NCI-H187 (cell line): ENCODE results near the gene MED22.
"Not testable (repeated sequence)": the region's sequence is repeated elsewhere in the genome, so short reads cannot be mapped to it uniquely, and the experiment has no call there.

Source experiments
- DNase-seq, 2 experiments: peaks; one replicate each; lab custom pipeline; 2025; lab: John Stamatoyannopoulos, UW

The MED22 gene

GRCh38 chr9:133304477-133305377 is 43.2 kb downstream of the MED22 start:
- no peak for DNase-seq

GRCh38 chr9:133304158-133304470 is 43.8 kb downstream of the MED22 start:
- DNase-seq = no peak

- no peak for DNase-seq
Measured at GRCh38 chr9:133303266-133304157, 44.4 kb downstream of the MED22 start.

GRCh38 chr9:133301253-133302230 is 46.4 kb downstream of the MED22 start:
- DNase-seq = no peak

- DNase-seq = not testable (repeated sequence)
Measured at GRCh38 chr9:133299996-133300395, 47.9 kb downstream of the MED22 start.

- DNase-seq = no peak
Measured at GRCh38 chr9:133294257-133294656, 53.7 kb downstream of the MED22 start.

GRCh38 chr9:133290751-133291302 is 57.1 kb downstream of the MED22 start:
- no peak for DNase-seq
